Ureter (tissue), 1 donor: Measurements from ENCODE around the gene PTPN13. TPM values are rescaled to one million over a fixed set of nuclear protein-coding genes. Genes with fewer than 3 reads are reported as not detected.
"Not testable (repeated sequence)": the region's sequence is repeated elsewhere in the genome, so short reads cannot be mapped to it uniquely, and the experiment has no call there.

ENCODE experiments used
- DNase-seq: peaks from one replicate; pipeline ENCODE4 v3.0.0-alpha.2; 2020; ENCODE audit warnings: low spot score
- total RNA-seq: library from RNA; stranded (reverse); gene quantifications from one replicate; pipeline ENCODE4 v1.2.4, GENCODE V29; 2023
- donor health status: DM: yes; HTN: yes; CAD: no.

Gene PTPN13
- total RNA-seq, 1 donor from 2014 or later, result 158 TPM

DNA sequence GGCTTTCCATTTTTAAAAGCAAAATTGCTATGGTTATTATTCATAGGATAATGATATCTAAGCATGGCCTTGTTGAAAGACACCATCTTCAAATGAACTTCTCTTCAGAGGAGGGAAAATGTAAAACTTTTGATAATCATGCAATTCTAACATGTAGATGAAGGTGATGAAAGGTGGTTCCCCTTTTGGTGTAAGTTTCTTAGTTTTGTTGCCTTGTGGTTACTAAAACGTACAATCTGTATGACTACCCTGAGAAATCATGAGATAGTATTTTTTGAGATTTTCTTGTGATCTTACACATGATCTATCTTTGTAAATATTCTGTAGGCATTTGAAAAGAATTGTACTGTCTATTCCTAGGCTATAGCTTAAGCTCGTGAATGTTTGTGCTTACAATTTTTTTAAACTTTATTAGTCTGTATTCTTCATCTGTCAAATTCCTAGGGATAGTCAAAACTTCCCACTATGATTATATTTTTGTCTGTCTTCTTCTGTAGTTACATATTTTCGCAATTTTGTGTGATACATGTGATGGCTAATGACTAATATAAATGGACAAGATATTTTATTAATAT lies 47.5 kb downstream of the PTPN13 start:
- DNase-seq, result no peak

DNA sequence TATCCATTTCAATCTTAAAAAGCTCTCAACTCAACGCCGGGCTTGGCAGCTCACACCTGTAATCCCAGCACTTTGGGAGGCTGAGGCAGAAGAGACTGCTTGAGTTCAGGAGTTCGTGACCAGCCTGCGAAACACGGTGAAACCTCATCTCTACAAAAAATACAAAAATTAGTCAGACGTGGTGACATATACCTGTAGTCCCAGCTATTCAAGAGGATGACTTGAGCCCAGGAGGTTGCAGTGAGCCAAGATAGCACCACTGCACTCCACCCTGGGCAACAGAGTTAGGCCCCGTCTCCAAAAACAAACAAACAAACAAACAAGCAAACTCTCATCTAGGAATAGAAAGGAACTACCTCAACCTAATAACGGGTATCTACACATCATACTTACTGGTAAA lies 50.8 kb downstream of the PTPN13 start:
- DNase-seq, result no peak

DNA sequence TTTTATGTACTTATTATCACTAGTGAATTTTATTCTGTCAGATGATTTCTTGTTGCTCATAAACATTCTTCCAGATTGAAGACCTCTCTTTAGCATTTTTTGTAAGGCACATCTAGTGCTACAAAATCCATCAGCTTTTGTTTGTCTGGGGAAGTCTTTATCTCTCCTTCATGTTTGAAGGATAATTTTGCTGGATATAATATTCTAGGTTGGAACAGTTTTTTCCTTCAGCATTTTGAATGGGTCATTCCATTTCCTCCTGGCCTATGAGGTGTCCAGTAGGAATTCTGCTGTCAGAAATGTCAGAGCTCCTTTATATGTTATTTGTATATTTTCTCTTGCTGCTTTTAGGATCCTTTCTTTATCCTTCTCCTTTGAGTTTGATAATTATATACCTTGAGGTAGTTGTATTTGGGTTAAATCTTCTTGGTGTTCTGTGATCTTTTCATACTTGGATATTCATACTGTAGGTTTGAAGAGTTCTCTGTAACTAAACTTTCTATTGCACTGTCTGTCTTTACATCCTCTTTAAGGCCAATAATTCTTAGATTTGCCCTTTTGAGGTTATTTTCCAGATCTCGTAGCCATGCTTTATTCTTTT lies 58.3 kb downstream of the PTPN13 start:
- DNase-seq, result no peak

DNA sequence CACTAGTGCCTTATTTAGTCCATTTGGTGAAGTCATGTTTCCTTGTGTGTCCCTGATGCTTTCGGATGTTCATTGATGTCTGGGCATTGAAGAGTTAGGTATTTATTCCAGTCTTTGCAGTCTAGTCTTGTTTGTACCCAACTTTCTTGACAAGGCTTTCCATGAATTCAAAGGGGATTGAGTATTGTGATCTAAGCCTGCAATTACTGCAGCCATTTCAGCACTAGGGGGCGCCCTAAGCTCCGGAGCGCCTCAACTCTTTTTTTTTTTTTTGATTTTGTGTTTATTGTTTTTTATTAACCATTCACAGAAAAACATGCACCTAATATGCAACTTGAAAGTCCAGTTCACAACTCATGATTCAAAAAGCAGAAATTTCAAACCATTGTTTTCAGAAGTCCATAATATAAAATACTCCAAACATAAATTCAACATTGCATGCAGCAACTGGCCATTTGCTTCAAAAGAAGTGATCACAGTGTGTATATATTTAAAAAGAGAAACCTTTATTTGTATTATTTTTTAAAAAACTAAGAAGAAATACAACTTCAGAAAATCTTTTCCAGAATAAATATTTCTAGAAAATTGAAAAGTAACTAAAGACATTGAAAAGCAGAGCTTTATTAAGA lies 59.2 kb downstream of the PTPN13 start:
- no peak for DNase-seq

DNA sequence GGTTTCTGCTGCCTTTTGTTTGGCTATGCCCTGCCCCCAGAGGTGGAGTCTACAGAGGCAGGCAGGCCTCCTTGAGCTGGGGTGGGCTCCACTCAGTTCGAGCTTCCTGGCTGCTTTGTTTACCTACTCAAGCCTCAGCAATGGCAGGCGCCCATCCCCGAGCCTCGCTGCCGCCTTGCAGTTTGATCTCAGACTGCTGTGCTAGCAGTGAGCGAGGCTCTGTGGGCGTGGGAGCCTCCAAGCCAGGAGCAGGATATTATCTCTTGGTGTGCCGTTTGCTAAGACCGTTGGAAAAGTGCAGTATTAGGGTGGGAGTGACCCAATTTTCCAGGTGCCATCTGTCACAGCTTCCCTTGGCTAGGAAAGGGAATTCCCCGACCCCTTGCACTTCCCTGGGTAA lies 62.7 kb downstream of the PTPN13 start:
- DNase-seq, result not testable (repeated sequence)

DNA sequence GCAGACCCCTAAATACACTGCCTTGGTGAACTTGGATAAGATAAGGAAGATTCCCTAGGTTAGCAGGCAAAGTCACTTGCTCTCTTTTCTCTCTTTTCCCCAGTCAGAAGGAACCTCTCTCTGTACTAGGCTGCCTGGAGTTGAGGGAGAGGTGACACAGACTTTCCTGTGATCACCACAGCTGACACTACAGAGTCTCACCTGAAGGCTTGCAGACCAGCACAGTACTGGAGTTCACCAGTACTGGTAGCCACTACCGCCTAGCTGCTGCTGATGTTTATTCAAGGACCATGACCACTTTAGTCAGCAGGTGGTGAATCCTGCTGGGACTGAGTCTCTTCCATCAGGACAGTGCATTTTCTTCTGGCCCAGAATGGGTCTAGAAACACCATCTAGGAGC lies 63.3 kb downstream of the PTPN13 start:
- no peak for DNase-seq

DNA sequence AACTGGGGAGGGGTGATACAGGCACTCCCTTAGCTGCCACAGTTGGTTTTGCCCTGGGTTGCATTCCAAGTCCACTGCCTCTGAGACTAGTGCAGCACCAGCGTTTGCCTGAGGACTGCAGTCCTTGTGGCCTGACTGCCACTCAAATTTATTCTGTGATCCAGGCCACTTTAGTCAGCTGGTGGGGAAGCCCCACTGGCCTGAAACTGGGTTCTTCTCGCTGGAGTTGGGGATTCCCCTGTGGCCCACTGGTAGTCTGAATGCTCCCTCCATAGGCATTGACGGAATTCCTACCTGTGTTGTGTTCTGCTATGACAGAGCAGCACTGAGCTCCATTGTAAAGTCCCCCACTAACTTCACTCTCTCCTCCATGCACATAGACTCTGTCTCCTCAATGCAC lies 63.8 kb downstream of the PTPN13 start:
- no peak for DNase-seq

DNA sequence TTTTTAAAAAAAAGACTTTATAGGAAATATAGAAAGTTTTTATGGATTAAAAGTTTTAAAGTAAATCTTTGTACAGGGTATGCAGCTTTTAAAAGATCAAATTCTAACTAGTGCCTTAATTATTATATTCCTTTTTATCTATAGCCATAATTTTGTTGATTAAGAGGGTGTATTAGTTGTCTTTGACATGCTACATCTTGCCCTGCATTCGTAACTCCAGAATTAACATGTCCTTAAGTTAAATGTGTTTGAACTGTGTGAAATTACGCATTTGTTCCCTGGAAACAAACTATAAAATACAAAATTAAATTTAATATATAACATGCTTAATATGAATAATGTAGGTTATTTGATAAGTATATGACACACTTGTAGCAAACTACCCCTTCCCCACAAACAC lies 66.3 kb downstream of the PTPN13 start:
- no peak for DNase-seq

DNA sequence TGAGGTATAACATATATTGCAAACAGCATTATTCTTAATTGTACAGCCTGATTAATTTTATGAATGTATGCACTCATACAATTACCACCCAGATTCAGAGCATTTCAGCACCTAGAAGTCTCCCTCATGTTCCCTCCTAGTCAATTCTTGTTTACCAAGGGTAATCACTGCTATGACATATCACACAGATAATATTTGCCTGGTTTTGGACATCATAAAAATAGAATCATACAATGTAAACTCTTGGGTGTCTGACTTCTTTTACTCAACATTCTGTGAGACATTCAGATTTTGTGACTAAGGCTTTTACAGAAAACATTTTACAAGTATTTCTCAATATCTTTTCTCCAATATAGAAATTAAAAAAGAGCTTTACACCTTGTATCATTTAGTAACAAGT lies 66.9 kb downstream of the PTPN13 start:
- DNase-seq, result no peak

DNA sequence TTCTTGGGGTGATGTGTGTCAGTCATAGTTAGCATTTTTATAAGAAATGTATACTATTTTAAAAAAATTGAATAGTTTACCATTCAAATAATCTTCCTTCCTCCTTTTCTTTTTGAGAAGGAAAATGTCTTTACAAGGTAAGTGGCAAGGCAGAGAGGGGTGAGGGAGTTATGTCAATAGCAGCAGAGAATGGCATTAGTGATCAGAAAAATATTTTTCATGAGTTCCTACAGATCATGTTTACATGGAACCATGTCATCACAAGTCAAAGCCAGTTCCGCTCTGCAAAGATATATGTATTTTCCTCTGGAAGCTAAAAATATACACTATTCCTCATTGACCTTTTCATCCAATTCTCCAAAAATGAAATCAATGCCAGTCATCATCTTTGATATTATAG lies 67.3 kb downstream of the PTPN13 start:
- DNase-seq, result no peak

DNA sequence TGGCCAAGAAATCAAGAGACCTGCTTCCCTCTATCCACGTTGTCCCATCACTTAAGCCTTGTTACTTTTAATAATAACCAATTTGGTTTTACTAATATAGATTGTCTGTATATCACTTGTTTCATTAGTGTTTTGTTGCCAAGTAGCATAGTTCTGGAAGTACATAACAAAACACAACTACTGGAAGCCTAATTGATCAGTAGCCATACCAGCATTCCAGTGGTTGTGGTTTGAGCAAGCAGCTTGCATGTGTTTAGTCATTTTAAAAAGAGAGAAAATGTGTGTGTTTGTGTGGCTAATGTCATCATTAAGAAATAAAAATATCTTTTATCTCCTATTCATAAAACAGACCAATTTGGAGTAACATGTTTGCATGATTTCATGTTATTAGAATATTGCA lies 70.8 kb downstream of the PTPN13 start:
- no peak for DNase-seq

DNA sequence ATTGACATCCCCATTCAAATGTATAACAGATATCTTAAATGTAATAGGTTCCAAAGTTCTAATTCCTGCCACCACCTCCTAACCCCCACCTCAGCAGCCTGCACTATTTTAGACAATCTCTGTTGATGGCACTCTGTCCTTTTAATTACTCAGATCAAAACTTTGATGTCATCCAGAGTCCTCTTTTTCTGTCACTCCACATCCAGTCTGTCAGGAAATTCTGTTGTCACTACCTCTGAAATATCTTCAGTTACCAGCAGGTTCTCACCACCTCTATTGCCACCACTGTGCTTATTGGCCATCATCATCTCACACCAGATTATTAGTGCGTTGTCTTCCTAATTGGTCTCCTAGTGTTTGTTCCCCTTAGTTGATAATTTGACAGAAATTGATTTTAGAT lies 76.2 kb downstream of the PTPN13 start:
- no peak for DNase-seq

DNA sequence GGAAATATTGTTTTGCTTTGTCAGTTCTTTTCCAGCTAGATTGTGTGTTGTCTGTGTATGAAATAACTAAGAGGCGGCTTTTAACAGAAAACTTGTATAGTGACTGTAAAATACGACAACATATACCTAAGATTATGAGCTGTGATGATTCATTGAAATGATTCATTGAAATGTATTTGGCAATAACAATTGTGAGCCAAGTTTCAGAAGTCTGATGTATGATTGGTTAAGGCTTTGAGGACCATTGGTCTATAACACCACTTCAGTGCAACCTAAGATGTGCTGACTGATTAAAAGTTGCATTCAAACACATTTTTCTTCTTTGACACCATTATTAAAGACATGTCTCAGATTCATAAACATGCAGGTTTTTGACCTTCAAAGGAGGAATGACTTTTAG lies 76.6 kb downstream of the PTPN13 start:
- DNase-seq, result no peak

DNA sequence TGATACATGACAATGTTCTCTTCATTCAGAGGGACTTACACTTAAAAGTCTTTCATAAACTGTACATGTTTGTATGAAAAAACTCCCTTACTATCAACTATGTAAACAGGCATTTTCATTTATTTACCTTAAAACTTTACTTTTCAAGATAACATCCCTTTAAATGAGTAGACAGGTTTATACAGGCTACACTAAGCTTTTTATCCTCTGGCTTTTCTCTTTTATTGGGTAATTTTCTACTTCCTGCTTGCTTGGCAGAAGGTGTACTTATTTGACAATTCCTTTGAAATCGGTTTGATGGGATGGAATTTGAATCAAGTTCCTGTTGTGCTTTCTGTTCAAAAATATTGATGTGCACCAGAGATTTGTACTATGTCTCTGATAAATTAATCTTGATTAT lies 81.4 kb downstream of the PTPN13 start:
- DNase-seq, result no peak

DNA sequence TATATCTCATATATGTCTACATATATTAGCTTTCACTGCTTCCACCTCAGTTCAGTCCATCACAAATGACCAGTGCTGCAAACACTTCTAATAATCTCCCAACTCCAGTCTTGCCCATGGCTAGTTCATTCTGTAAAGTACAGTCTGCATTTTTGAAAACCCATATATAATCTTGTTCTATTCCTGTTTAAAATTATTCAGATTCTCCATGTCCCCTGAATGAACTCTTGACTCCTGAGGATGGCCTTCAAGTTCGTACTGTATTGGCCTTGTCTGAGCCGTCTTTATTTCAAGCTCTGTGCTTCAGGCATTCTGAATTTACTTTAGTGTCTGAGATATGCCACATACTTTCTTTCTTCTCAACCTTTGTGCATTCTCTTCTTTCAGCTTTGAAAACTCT lies 84.7 kb downstream of the PTPN13 start:
- DNase-seq, result no peak

DNA sequence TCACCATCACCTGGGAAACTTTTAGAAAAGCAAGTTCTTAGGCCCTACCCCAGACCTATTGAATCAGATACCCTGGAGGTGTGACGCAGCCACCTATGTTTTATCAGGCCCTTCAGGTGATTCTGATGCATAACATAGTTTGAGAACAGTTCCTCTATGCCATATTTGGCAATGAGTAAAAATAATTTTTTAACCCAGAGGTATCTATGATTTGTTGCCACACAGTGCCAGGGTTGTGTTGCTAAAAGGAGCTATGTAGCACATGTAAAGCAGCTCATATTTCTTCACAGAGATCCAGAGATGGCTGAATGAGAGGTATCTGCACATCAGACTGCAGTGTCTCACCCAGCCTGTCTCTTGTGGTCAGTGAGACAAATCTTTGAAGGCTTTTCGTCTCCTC lies 85.3 kb downstream of the PTPN13 start:
- no peak for DNase-seq

DNA sequence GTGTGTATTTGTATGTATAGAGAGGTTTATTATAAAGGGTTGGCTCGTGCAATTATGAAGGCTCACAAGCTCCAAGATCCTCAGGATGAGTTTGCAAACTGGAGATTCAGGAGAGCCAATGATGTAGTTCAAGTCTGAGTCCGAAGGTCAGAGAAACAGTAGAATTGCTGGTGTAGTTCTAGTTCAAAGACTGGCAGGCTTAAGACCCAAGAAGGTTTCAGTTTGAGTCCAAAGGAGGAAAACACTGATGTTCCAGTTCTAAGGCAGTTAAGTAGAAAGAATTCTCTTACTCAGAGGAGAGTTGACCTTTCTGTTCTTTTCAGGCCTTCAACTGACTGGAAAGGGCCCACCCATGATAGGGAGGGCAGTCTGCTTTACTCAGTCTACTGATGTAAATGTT lies 89.1 kb downstream of the PTPN13 start:
- no peak for DNase-seq

DNA sequence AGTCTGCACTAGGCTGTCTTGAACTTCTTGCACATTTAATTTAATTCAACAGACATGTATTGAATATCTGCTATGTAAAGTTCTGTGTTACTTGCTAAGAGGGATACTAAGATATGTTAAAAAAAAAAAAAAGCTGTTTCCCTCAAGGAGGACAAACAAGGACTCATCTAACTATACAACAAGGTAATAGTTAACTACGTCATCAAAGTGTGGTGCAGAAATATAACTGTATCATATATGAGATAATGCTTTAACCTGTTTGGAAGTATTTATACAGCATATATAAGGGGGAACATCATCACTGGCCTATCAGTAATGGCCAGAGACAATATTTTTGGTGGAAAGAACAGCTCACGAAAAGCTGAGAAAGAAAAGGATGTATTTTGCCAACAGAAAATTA lies 89.9 kb downstream of the PTPN13 start:
- DNase-seq, result no peak

DNA sequence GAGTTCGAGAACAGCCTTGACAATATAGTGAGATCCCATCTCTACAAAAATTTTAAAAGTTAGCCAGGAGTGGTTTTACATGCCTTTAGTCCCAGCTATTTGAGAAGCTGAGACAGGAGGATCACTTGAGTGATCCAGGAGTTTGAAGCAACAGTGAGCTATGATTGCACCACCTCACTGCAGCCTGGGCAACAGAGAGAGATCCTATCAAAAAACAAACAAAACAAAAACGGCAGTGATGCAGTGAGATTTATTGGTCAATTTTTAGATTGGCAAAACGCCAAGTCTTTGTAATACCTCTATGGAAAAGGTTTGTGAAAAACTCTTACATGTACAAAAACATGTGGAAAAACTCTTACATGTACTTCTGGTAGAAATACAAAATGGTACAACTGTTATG lies 91.3 kb downstream of the PTPN13 start:
- DNase-seq, result no peak

DNA sequence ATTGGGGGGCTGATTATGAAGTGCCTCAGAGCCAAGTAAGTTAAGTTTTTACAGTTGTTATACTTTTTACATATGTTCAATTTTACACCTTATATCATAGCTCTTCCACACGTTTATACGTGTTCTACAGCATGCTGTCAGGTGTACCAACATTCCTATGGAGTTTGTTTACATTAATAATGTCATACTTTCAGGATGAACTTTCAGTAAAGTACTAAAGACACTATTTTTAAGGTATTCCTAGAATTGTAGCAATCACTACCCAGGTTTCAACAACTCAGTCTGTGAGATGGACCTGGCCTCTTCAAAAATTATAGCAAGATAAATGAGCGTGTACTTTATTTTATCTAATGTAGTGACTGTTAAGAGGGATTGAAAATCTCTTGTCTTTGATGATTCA lies 92.6 kb downstream of the PTPN13 start:
- DNase-seq, result no peak

DNA sequence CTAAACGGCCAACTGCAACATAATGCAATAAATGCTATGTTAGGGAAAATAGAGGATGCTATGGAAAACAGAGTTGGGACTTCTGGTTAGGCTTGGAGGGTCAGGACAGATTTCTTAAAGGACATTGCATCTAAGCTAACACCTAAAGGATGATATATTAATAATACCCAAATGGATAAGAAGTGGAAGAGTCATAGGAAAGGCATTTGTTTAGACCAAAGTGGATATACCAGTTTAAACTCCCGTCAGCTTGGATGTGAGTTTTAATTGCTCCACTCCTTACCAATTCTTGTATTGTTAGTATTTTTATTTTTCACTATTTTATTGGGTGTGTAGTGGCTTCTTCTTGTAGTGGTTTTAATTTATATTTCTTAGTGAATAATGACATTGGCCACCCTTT lies 93.9 kb downstream of the PTPN13 start:
- no peak for DNase-seq

DNA sequence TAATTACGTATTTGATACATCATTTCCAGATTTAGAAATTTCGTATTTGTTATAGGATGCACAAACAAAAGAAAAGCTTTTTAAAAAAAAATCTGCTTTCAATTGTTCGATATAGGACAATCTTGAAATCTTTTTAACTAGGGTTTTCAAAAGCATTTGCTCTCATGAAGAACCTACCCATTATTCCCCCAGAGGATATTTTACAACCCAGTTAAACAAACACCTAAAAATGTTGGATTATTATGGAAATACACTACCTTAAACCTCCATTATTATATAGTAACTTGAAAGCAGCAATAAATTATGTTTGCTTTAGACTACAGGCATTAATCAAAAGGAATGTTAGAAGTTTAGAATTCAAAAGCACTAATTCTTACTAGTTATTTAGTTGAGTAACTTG lies 110.5 kb downstream of the PTPN13 start:
- DNase-seq, result no peak

DNA sequence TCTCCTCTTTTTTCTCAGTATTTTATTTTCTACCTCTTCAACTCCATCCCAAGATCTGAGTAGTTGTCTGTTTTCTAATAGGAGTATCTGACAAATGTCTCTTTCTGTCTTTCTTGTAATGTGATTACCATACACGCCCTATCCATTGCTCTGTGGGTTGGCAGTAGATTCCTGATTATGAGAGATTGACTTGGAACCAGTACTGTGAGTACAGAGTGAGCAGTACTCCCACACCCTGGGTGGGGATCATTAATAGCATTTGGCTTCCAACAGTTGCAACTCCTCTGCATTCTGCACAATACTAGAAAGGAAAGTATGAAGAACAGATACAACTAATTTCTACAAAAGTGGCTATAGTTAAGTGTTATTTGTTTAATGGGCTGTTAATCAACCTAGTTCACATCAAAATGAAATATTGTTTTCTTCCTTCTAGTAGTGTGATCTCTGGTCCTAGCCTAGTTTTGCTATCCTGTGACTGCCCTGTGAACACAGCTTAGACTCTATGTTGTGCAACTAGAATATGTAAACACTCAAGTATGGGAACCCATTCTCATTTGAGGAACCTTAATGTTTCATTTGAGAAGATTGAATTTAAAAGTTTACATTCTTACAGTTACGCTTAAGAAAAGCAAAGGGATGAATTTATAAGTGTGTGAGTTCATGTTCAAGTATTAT lies 112.9 kb downstream of the PTPN13 start:
- no peak for DNase-seq
